ENCODE measurements around the gene ERVW-1.
"Not testable (repeated sequence)": the region's sequence is repeated elsewhere in the genome, so short reads cannot be mapped to it uniquely, and the experiment has no call there.

The ERVW-1 gene

GRCh38 chr7:92468589-92468988 is 9.2 kb downstream of the ERVW-1 start:
- DNase-seq (ENCODE audit: low read depth): not testable (repeated sequence)

DNA sequence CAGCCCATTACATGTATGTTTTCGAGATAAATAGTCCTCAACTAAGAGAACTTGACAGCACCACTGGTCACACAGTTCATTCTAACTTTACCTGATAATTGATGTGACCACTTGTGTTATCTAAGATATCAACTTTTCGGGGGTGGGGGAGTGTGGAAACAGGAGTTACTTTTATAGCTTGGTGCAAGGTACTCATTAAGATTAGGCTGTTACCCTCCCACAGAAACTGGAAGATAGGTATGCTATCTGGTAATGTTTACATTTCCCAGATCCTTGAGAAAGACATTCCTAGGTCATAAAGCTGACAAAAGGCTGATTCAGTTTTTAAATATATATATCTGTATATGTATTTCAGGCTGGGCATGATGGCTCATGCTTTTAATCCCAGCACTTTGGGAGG is 11.1 kb downstream of the ERVW-1 start:
- no peak for DNase-seq (ENCODE audit: low read depth)

DNA sequence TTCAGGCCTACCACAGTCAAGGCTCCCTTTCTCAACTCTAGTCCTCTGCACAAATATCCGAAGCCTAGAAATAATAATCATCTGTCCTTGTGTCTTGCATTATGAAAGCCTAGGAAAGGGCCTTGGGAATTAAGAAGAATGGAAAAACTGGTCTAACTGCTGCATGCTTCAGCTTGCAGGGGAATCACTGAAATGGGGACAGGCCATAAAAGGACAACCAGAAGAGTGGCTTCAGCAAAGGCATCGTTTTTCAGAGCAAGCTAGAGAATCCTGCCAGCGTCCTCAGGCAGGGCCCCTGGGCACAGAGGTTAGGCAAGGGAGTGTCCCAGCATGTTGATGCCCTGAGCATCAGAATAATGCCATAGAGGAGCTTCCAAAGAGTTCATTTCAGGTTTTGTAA is 13.2 kb downstream of the ERVW-1 start:
- no peak for DNase-seq (ENCODE audit: low read depth)

GRCh38 chr7:92462560-92462959 is 15.2 kb downstream of the ERVW-1 start:
- no peak for DNase-seq (ENCODE audit: low read depth)

DNA sequence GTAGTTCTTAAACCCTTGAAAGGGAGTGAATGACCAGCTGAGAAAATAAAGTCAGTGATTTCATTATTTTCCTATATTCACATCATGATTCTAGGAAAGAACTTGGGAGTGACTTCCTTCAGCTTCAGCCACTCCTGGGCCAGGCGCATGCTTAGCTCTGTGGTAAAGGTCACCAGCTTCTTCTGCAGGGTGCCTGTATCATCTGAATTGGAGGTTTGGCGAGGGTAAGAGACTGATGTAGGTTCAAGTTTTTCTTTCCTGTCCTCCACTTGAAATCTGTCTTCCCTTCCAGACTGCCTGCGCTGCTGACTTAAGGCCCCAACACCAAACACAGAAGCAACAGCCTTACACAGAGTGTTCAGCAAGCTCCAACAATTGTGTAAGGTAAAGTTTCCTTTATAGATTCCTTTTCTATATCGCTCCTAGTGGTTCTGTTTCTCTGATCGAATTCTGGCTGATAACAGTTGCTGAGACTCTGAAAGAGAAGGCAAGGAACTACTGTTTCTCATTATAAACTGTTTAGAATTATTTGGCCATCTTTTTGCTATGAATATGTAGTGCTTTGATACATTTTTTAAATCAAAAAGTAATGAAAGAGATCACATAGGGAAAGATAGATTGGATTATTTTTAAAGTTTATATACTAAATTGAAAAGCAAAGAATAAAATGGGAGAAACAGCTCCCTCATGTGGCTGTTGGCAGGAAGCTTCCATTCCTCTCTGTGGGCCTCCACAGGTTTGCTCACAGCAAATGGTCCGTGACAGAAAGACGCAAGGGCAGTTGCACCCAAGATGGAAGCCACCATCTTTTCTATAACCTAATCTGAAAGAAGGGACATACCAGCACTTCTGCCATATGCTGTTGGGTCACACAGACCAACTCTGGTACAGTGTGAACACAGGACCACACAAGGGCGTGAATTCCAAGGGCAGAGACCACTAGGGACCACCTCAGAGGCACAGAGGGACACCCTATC is 16.4 kb downstream of the ERVW-1 start:
- peak; percentile 56 for DNase-seq (ENCODE audit: low read depth)

DNA sequence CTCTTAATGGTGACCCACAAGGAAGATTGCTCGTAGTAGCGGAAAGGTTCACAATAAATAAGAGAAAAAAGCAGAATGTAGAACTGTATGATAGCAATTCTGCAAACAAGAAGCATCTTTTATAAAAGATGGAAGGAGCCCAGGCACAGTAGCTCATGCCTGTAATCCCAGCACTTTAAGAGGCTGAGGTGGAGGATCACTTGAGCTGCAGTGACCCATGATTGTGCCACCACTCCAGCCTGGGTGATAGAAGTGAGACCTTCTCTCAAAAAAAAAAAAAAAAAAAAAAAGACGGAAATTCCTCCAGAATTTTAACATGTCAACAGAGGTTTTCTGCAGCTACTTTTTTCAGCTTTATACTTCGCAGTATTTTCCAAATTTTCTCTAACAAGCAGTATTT is 17.2 kb downstream of the ERVW-1 start:
- no peak for DNase-seq (ENCODE audit: low read depth)

DNA sequence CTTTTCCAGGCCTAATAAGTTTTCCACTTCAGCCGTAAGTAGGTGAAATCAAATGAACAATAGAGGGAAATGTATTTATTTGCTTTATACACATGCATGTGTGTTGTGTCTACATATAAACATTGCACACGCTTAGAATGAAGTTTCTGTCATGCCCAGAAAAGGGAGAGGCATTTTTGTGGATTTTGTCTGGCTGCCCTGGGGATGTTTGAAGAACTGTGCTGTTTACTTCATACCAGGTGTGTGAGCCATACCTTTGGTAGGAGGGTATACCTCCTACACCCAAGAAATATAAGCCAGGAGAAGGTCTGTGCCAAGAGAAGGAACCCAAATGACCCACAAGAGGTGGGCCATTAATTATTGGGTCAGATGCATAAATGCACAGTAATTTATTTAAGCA is 17.6 kb downstream of the ERVW-1 start:
- no peak for DNase-seq (ENCODE audit: low read depth)

- peak; percentile 7 for DNase-seq (ENCODE audit: low read depth)
These were observed 21.5 kb downstream of the ERVW-1 start for GRCh38 chr7:92456236-92456635.

DNA sequence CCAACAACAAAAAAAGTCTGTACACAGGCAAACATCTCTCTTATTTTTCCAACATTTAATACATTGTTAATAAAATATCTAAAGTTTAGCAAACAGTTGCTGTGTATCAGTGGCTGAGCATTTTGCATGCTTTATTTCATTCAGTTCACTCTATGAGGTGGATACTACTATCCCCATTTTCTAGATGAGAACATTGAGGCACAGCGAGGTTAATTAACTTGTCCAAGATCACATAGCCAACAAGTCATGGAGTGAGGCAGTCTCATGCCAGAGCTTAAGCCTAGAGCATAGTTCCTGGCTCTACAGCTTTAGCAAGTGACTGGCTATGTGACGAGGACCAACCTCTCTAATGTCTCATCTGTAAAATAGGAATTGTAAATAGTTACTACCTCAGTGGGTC is 26.1 kb downstream of the ERVW-1 start:
- DNase-seq (ENCODE audit: low read depth): no peak

DNA sequence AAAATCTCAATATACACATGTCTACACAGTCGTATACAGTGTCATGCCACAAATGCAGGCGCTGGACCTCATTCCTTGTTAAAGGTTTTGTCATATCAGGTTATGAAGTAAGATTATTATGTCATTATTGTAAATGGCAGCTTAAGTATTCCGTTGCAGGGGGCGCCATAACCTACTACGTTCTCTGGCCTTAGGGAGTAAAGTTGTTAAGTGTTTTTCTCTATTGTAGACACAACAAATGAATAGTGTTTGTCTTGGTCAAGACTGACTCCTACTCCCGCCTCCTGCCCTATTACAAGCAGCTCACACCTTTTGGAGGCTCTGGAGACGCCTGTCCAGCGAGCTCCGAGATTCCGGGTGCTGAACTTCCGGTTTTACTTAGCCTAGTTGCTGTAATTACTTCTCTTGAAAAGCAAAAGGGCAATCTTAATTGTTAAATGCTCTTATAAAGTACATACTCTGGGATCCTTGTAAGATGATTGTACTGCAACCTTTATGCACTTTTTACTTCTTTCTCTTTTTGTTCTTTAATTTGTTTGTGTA is 29.5 kb downstream of the ERVW-1 start:
- peak; percentile 73 for DNase-seq (ENCODE audit: low read depth)

GRCh38 chr7:92447345-92448204 is 30.2 kb downstream of the ERVW-1 start, which contains the start of gene GATAD1:
Gene GATAD1, plus strand, starts transcription at chr7:92447482. Its CDS starts 248 bp downstream, at chr7:92447730.
- DNase-seq (ENCODE audit: low read depth): peak; percentile 90

- no peak for DNase-seq (ENCODE audit: low read depth)
These were observed 30.8 kb downstream of the ERVW-1 start for GRCh38 chr7:92446869-92447344.

- DNase-seq (ENCODE audit: low read depth): not testable (repeated sequence)
These were observed 35.0 kb downstream of the ERVW-1 start for GRCh38 chr7:92442720-92443119.

GRCh38 chr7:92437956-92438491 is 39.7 kb downstream of the ERVW-1 start:
- DNase-seq (ENCODE audit: low read depth): no peak

- peak; percentile 12 for DNase-seq (ENCODE audit: low read depth)
These were observed 40.9 kb downstream of the ERVW-1 start for GRCh38 chr7:92436612-92437445.

DNA sequence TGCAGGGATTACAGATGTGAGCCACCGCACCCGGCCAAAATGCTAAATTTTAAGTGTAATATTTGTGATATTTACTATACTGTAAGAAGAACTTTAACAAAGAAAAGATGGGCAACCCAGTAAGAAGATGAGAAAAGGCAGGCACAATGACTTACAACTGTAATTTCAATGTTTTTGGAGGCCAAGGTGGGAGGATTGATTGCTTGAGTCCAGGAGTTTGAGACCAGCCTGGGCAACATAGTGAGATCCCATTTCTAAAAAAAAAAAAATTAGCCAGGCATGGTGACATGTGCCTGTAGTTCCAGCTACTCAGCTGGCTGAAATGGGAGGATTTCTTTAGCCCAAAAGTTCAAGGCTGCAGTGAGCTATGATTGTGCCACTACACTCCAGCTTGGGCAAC is 42.2 kb downstream of the ERVW-1 start:
- DNase-seq (ENCODE audit: low read depth): no peak

GRCh38 chr7:92433019-92433418 is 44.7 kb downstream of the ERVW-1 start:
- DNase-seq (ENCODE audit: low read depth): no peak

- DNase-seq (ENCODE audit: low read depth): no peak
These were observed 45.3 kb downstream of the ERVW-1 start for GRCh38 chr7:92432299-92432946.

DNA sequence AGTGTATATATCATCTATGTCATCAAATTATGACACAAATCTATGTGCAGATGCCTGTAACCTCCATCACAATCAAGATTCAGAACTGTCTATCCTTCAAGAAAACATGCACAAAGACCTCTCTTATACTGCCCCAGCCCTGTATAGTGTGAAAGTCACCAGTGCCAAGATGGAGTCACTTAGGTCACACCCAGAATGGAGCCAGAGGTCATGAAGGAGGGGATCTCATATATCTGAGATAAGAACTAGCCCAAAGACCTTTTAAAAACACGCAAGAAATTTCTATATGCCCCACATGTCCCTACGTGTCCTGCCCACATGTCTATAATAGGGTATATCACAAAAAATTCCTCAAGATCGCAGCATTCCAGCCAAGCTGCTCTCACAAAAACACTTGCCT is 50.6 kb downstream of the ERVW-1 start:
- no peak for DNase-seq (ENCODE audit: low read depth)

DNA sequence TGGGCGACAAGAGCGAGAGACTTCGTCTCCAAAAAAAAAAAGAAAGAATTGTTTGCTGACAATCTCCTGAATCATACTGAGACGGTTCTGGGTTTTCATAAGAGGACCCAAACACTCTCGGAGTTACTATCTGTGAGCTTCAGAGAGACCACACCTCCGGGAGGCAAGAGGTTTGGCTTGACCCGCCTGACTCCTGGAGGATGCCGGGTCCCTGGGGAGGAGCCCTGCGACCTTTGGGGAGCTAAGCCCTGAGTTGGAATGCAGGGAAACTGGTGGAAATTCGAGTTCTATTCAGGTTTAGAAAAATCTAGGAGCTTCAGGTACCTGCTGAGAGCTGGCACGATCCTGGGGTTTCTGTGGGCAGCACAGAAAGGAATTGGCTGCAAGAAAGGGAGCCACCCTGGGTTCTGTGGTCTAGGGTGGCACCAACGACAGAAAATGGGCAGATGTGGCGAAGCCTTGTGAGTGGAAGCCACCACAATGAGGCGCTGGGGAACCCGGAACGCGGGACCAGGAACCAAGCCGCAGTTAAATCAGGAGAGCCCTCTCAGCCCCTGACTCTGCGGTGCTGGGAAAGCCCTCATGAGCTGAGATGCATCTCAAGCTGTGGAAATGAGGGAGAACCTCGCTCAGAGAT is 52.3 kb downstream of the ERVW-1 start:
- DNase-seq (ENCODE audit: low read depth): no peak

All from iris pigment epithelial cell (primary cell).